Endodermal cell (in vitro differentiated cells): Measurements from ENCODE around the gene GPATCH1. TPM values are rescaled to one million over a fixed set of nuclear protein-coding genes. Genes with fewer than 3 reads are reported as not detected.

ENCODE experiments used
- DNase-seq: peaks from one replicate; pipeline ENCODE4 v3.0.0-alpha.2; 2017
- H3K27ac ChIP-seq: 2 replicates; pipeline ENCODE4 v1.5.1; 2013; ENCODE audit warnings: mild to moderate bottlenecking, low read depth, low read length, moderate library complexity
- H3K27me3 ChIP-seq: 2 replicates; pipeline ENCODE4 v1.6.1; 2013; ENCODE audit warnings: mild to moderate bottlenecking, low read length, moderate library complexity; ENCODE audit not compliant: insufficient read depth, control insufficient read depth, poor library complexity, severe bottlenecking
- H3K36me3 ChIP-seq: 2 replicates; pipeline ENCODE4 v1.7.0; 2013; ENCODE audit warnings: mild to moderate bottlenecking, low read length, moderate library complexity; ENCODE audit not compliant: control insufficient read depth, insufficient read depth
- H3K4me1 ChIP-seq: one replicate; pipeline ENCODE4 v1.7.0; 2013; ENCODE audit warnings: low read length; ENCODE audit not compliant: control insufficient read depth, insufficient read depth
- H3K4me3 ChIP-seq: 2 replicates; pipeline ENCODE4 v1.5.1; 2013; ENCODE audit warnings: mild to moderate bottlenecking, low read length, moderate library complexity
- H3K9ac ChIP-seq: 2 replicates; pipeline ENCODE4 v1.6.1; 2013; ENCODE audit warnings: mild to moderate bottlenecking, low read length, moderate library complexity; ENCODE audit not compliant: poor library complexity, severe bottlenecking; ENCODE audit errors: extremely low read depth
- H3K9me3 ChIP-seq: 2 replicates; pipeline ENCODE4 v1.6.1; 2013; ENCODE audit warnings: mild to moderate bottlenecking, low read length, moderate library complexity; ENCODE audit not compliant: control insufficient read depth
- H3K27ac Mint-ChIP-seq: 2 replicates; pipeline ENCODE4 v1.8.0; 2020; ENCODE audit warnings: mixed read lengths
- H3K27me3 Mint-ChIP-seq: 2 replicates; pipeline ENCODE4 v1.8.0; 2021; ENCODE audit warnings: mild to moderate bottlenecking, mixed read lengths; ENCODE audit not compliant: insufficient read depth
- H3K36me3 Mint-ChIP-seq: 2 replicates; pipeline ENCODE4 v1.8.0; 2020; ENCODE audit warnings: low read depth, mixed read lengths
- H3K4me1 Mint-ChIP-seq: 2 replicates; pipeline ENCODE4 v1.8.0; 2020; ENCODE audit warnings: mixed read lengths
- H3K4me3 Mint-ChIP-seq: 2 replicates; pipeline ENCODE4 v1.8.0; 2020; ENCODE audit warnings: mild to moderate bottlenecking, moderate library complexity, mixed read lengths
- H3K9me3 Mint-ChIP-seq: 2 replicates; pipeline ENCODE4 v1.8.0; 2020; ENCODE audit warnings: mild to moderate bottlenecking, mixed read lengths
- WGBS, 2 experiments: methylation state at CpG; one replicate each; pipeline versions ENCODE4 v1.1.5 to v1.1.7; 2013; ENCODE audit warnings: missing lambda C conversion rate in 2 of 2, mixed read lengths in 1 of 2; ENCODE audit not compliant: insufficient coverage in 1 of 2, insufficient read length in 1 of 2; 5-methylcytosine and 5-hydroxymethylcytosine counted together
- total RNA-seq, 2 donors: library from RNA; stranded (reverse); fragmentation: NEBNext Ultra II Directional in 1 of 2; extraction: Animal tissue kit (Norgen Biotek cat#: 25700) in 1 of 2; gene quantifications; 2 replicates in 1 of 2; 3 replicates in 1 of 2; pipeline ENCODE4 v1.2.1, GENCODE V29; 2021
- TF ChIP-seq, protein P1 (sequence below): fragments of 200-600 bp; sonication (generic); conservative IDR thresholded peaks from 2 replicates; pipeline ENCODE4 v1.5.0; 2021; ENCODE audit warnings: antibody characterized with exemption, mild to moderate bottlenecking

GPATCH1 gene
- total RNA-seq, 2 donors from 2014 or later = 10.1 to 11.2 TPM

DNA sequence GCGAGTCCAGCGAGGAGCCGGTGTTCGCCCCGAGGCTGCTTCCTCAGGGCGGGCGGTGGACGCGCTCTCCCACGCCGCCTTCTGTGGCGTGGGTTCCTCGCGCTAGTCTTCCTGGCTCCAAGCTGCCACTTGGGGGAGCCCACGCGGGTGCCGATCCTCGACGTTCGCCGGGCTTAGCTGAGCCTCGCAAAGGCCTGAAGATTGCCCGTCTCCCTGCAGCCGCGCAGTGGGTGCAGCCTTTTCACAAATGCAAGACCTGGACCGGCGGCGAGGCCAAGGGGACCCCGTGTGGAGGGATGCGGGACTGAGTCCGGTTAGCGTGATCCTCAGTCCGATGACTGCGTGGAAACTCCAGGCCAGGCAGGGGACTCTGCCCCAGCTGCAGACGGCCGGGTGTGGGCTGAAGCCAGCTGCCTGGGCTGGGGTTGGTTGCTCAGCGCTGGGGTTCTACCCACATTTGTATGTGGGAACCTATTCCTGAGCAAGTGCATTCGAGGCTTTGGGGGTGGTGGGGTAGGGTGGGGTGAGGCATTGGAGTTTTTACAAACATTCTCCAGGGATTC, 96.5 kb downstream of the GPATCH1 start:
- TF ChIP-seq, protein P1, sequence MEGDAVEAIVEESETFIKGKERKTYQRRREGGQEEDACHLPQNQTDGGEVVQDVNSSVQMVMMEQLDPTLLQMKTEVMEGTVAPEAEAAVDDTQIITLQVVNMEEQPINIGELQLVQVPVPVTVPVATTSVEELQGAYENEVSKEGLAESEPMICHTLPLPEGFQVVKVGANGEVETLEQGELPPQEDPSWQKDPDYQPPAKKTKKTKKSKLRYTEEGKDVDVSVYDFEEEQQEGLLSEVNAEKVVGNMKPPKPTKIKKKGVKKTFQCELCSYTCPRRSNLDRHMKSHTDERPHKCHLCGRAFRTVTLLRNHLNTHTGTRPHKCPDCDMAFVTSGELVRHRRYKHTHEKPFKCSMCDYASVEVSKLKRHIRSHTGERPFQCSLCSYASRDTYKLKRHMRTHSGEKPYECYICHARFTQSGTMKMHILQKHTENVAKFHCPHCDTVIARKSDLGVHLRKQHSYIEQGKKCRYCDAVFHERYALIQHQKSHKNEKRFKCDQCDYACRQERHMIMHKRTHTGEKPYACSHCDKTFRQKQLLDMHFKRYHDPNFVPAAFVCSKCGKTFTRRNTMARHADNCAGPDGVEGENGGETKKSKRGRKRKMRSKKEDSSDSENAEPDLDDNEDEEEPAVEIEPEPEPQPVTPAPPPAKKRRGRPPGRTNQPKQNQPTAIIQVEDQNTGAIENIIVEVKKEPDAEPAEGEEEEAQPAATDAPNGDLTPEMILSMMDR = peak; percentile 61
- Histone ChIP-seq H3K4me1 (peaks cover 7% of the 10 kb centered on the region), H3K9ac (peak overlapping the region; percentile 59), H3K27ac (peak overlapping the region; percentile 95), H3K36me3 (no peaks in the 10 kb centered on the region), H3K4me3 (peak overlapping the region; percentile 87), H3K9me3 (no peaks in the 10 kb centered on the region), H3K27me3 (peaks cover 4% of the 10 kb centered on the region)
- no peaks in the 10 kb centered on the region for H3K9me3 Mint-ChIP-seq
- H3K27ac Mint-ChIP-seq = peak overlapping the region; percentile 30
- H3K27me3 Mint-ChIP-seq = peaks cover 9% of the 10 kb centered on the region
- peaks cover 2% of the 10 kb centered on the region for H3K36me3 Mint-ChIP-seq
- peaks cover 13% of the 10 kb centered on the region for H3K4me1 Mint-ChIP-seq
- peak overlapping the region; percentile 91 for H3K4me3 Mint-ChIP-seq
- DNase-seq = peak; percentile 79
- 2% methylated on average over 27 to 38 of the region's 38 CpGs for WGBS, 2 experiments

Other genes starting within 250 kb of the GPATCH1 start
- under 1 TPM in 1 of 2 donors, not detected in 1; 0.18 TPM for gene SLC7A9, start 211.4 kb upstream of the GPATCH1 start, total RNA-seq
- gene CEP89, start 109.2 kb upstream of the GPATCH1 start, total RNA-seq = 10 to 100 TPM; 35.6 to 40.4 TPM
- 1 to 10 TPM; 4.6 to 5.4 TPM for gene FAAP24, start 108.9 kb upstream of the GPATCH1 start, total RNA-seq
- gene RHPN2, start 16.3 kb upstream of the GPATCH1 start, total RNA-seq = 10 to 100 TPM; 52.0 to 53.2 TPM
- gene WDR88, start 50.9 kb downstream of the GPATCH1 start, total RNA-seq = not detected
- gene LRP3, start 113.1 kb downstream of the GPATCH1 start, total RNA-seq = 10 to 100 TPM; 21.2 to 34.4 TPM
- under 1 TPM in 1 of 2 donors, not detected in 1; 0.35 TPM for gene SLC7A10, start 144.7 kb downstream of the GPATCH1 start, total RNA-seq
- gene CEBPA, start 221.4 kb downstream of the GPATCH1 start, total RNA-seq = 1 to 10 TPM; 1.8 to 2.1 TPM